Middle frontal gyrus (tissue), 1 donor: ENCODE results near the gene HBM.
A peak's percentile ranks its signal among the peaks of the same experiment; 100 is the strongest.
"Not testable (repeated sequence)": the region's sequence is repeated elsewhere in the genome, so short reads cannot be mapped to it uniquely, and the experiment has no call there.

Experiments
- DNase-seq: peaks from one replicate; pipeline ENCODE4 v3.0.0-alpha.2; 2015; ENCODE audit warnings: low spot score; ENCODE audit errors: extremely low spot score

HBM gene

DNA sequence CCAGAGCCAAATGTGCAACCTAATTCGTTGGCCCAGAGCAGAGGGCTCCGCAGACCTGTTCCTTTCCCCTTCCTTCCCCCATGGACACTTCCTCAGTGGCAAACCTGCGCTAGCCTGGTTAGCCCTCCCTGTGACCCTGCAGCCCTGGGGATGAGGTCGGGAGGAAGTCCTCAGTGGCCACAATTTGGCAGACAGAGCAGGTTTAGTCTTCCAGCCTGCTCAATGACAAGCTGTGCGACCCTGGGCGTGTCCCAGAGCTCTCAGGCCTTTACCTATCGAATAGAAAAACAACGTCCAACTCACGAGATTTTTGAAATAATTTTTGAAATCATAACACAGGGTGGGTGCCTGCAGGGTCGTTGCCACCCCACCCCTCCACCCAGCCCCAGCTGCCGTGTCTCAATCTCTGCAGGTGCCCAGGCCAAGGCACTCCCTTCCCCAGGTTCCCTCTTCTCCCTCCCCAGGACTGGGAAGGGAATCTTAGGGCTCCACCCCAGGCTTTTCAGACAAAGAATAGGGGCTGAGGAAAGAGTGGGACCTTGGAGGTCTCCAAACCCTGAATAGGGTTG, 1.4 kb downstream of the HBM start:
- no peak for DNase-seq

- no peak for DNase-seq
Observed at GRCh38 chr16:168424-168823, 2.6 kb downstream of the HBM start.

GRCh38 chr16:169014-169413, 3.2 kb downstream of the HBM start:
- no peak for DNase-seq

DNA sequence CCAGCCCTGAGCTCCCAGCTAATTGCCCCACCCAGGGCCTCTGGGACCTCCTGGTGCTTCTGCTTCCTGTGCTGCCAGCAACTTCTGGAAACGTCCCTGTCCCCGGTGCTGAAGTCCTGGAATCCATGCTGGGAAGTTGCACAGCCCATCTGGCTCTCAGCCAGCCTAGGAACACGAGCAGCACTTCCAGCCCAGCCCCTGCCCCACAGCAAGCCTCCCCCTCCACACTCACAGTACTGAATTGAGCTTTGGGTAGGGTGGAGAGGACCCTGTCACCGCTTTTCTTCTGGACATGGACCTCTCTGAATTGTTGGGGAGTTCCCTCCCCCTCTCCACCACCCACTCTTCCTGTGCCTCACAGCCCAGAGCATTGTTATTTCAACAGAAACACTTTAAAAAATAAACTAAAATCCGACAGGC, 4.3 kb downstream of the HBM start:
- not testable (repeated sequence) for DNase-seq

DNA sequence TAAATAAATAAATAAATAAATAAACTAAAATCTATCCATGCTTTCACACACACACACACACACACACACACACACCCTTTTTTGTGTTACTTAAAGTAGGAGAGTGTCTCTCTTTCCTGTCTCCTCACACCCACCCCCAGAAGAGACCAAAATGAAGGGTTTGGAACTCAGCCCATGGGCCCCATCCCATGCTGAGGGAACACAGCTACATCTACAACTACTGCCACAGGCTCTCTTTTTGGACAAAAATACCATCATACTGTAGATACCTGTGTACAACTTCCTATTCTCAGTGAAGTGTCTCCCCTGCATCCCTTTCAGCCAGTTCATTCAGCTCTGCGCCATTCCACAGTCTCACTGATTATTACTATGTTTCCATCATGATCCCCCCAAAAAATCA, 5.0 kb downstream of the HBM start:
- DNase-seq = no peak

GRCh38 chr16:172374-172941, 6.7 kb downstream of the HBM start, which contains the start of gene HBA2:
HBA2 (plus strand) TSS chr16:172876; CDS start chr16:172913, 37 bp downstream.
- not testable (repeated sequence) for DNase-seq

- DNase-seq = not testable (repeated sequence)
Observed at GRCh38 chr16:173211-173854, 7.6 kb downstream of the HBM start.

DNA sequence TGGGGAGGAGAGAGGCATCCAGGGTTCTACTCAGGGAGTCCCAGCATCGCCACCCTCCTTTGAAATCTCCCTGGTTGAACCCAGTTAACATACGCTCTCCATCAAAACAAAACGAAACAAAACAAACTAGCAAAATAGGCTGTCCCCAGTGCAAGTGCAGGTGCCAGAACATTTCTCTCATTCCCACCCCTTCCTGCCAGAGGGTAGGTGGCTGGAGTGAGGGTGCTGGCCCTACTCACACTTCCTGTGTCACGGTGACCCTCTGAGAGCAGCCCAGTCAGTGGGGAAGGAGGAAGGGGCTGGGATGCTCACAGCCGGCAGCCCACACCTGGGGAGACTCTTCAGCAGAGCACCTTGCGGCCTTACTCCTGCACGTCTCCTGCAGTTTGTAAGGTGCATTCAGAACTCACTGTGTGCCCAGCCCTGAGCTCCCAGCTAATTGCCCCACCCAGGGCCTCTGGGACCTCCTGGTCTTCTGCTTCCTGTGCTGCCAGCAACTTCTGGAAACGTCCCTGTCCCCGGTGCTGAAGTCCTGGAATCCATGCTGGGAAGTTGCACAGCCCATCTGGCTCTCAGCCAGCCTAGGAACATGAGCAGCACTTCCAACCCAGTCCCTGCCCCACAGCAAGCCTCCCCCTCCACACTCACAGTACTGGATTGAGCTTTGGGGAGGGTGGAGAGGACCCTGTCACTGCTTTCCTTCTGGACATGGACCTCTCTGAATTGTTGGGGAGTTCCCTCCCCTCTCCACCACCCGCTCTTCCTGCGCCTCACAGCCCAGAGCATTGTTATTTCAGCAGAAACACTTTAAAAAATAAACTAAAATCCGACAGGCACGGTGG, 8.4 kb downstream of the HBM start:
- DNase-seq = not testable (repeated sequence)

DNA sequence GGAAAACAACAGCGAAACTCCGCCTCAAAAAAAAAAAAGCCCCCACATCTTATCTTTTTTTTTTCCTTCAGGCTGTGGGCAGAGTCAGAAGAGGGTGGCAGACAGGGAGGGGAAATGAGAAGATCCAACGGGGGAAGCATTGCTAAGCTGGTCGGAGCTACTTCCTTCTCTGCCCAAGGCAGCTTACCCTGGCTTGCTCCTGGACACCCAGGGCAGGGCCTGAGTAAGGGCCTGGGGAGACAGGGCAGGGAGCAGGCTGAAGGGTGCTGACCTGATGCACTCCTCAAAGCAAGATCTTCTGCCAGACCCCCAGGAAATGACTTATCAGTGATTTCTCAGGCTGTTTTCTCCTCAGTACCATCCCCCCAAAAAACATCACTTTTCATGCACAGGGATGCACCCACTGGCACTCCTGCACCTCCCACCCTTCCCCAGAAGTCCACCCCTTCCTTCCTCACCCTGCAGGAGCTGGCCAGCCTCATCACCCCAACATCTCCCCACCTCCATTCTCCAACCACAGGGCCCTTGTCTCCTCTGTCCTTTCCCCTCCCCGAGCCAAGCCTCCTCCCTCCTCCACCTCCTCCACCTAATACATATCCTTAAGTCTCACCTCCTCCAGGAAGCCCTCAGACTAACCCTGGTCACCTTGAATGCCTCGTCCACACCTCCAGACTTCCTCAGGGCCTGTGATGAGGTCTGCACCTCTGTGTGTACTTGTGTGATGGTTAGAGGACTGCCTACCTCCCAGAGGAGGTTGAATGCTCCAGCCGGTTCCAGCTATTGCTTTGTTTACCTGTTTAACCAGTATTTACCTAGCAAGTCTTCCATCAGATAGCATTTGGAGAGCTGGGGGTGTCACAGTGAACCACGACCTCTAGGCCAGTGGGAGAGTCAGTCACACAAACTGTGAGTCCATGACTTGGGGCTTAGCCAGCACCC, 9.5 kb downstream of the HBM start:
- DNase-seq = no peak

GRCh38 chr16:176006-176405, 10.2 kb downstream of the HBM start:
- DNase-seq = not testable (repeated sequence)

- not testable (repeated sequence) for DNase-seq
Observed at GRCh38 chr16:176477-177382, 11.0 kb downstream of the HBM start, which contains the start of gene HBA1. HBA1 (plus strand) TSS chr16:176680; CDS start chr16:176717, 37 bp downstream.

- no peak for DNase-seq
Observed at GRCh38 chr16:177394-177822, 11.6 kb downstream of the HBM start.

- no peak for DNase-seq
Observed at GRCh38 chr16:177981-178667, 12.3 kb downstream of the HBM start.

DNA sequence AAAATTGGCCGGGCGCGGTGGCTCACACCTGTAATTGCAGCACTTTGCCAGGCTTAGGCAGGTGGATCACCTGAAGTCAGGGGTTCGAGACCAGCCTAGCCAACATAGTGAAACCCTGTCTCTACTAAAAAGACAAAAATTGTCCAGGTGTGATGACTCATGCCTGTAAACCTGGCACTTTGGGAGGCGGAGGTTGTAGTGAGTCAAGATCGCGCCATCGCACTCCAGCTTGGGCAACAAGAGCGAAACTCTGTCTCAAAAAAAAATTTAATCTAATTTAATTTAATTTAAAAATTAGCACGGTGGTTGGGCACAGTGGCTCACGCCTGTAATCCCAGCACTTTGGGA, 12.9 kb downstream of the HBM start:
- DNase-seq = no peak

- DNase-seq = no peak
Observed at GRCh38 chr16:179211-180092, 13.7 kb downstream of the HBM start.

DNA sequence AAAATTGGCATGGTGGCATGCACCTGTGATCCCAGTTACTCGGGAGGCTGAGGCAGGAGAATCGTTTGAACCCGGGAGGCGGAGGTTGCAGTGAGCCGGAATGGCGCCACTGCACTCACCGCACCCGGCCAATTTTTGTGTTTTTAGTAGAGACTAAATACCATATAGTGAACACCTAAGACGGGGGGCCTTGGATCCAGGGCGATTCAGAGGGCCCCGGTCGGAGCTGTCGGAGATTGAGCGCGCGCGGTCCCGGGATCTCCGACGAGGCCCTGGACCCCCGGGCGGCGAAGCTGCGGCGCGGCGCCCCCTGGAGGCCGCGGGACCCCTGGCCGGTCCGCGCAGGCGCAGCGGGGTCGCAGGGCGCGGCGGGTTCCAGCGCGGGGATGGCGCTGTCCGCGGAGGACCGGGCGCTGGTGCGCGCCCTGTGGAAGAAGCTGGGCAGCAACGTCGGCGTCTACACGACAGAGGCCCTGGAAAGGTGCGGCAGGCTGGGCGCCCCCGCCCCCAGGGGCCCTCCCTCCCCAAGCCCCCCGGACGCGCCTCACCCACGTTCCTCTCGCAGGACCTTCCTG, 14.4 kb downstream of the HBM start, which contains the start of gene HBQ1:
Gene HBQ1 (plus strand): TSS at position 359 of the 575 bp plus-strand sequence. CDS start 28 bp downstream, at position 387.
- no peak for DNase-seq

DNA sequence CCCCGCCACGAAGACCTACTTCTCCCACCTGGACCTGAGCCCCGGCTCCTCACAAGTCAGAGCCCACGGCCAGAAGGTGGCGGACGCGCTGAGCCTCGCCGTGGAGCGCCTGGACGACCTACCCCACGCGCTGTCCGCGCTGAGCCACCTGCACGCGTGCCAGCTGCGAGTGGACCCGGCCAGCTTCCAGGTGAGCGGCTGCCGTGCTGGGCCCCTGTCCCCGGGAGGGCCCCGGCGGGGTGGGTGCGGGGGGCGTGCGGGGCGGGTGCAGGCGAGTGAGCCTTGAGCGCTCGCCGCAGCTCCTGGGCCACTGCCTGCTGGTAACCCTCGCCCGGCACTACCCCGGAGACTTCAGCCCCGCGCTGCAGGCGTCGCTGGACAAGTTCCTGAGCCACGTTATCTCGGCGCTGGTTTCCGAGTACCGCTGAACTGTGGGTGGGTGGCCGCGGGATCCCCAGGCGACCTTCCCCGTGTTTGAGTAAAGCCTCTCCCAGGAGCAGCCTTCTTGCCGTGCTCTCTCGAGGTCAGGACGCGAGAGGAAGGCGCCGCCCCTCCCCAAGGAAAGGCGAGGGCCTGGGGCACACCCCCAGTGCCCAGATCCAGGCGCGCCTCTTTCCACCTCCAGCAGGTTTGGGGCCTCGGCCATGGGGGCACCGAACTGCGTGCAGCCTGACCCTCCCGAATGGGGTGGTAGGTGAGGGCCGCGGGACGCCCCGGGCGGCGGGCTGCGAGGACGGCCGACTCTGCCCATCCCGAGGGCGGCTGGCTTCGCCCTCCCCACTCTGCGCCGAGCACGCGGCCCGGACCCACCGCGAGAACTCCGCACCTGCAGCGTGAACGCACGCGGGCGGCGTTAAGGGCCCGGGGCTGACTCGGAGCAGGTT, 15.1 kb downstream of the HBM start:
- peak; percentile 6 for DNase-seq
